ENCODE results near the gene EFEMP2. TPM values are rescaled to one million over a fixed set of nuclear protein-coding genes. Genes with fewer than 3 reads are reported as not detected.
A peak's percentile ranks its signal among the peaks of the same experiment; 100 is the strongest.
"Not testable (repeated sequence)": the region's sequence is repeated elsewhere in the genome, so short reads cannot be mapped to it uniquely, and the experiment has no call there.

EFEMP2 gene
- total RNA-seq, 3 donors from 2014 or later: 34.5 to 75.0 (median 57.0) TPM

GRCh38 chr11:65896034-65896999, 23.7 kb upstream of the EFEMP2 start:
- Histone ChIP-seq H3K4me1 (peaks cover 11 to 17% of the 10 kb centered on the region in 2 donors), H3K36me3 (no peaks in the 10 kb centered on the region), H3K4me3 (no peak overlapping the region), H3K9me3 (no peaks in the 10 kb centered on the region), H3K27me3 (peaks cover 0 to 8% of the 10 kb centered on the region in 2 donors), H3K27ac (no peak overlapping the region)
- intact Hi-C loops (cut with DNase I; ENCODE audit: low total_unique reads): no loop called here
- no peak for TF ChIP-seq POLR2A (IDR thresholded peaks at IDR 0.05)
- no peak for TF ChIP-seq POLR2AphosphoS5 (IDR thresholded peaks at IDR 0.05)
- no peak for TF ChIP-seq CTCF (IDR thresholded peaks at IDR 0.05)
- DNase-seq (ENCODE audit: low spot score in 2 of 2): no peak

- Histone ChIP-seq H3K36me3 (no peaks in the 10 kb centered on the region), H3K27ac (no peak overlapping the region), H3K4me1 (peaks cover 12 to 22% of the 10 kb centered on the region in 2 donors), H3K27me3 (peaks cover 0 to 8% of the 10 kb centered on the region in 2 donors), H3K4me3 (no peak overlapping the region), H3K9me3 (no peaks in the 10 kb centered on the region)
- TF ChIP-seq POLR2A (IDR thresholded peaks at IDR 0.05): no peak
- TF ChIP-seq CTCF (IDR thresholded peaks at IDR 0.05): no peak
- no peak for TF ChIP-seq POLR2AphosphoS5 (IDR thresholded peaks at IDR 0.05)
- intact Hi-C loops (cut with DNase I; ENCODE audit: low total_unique reads): no loop called here
- no peak for DNase-seq (ENCODE audit: low spot score in 2 of 2)
Observed at GRCh38 chr11:65895482-65895981, 22.9 kb upstream of the EFEMP2 start.

- no peak for DNase-seq (ENCODE audit: low spot score in 2 of 2)
- Histone ChIP-seq H3K9me3 (no peaks in the 10 kb centered on the region), H3K27ac (peak overlapping the region; percentile 64 to 99), H3K4me1 (peaks cover 12 to 20% of the 10 kb centered on the region in 2 donors), H3K4me3 (peak overlapping the region in 2 of 3 donors; percentile 3 to 92), H3K36me3 (no peaks in the 10 kb centered on the region), H3K27me3 (peaks cover 0 to under 1% of the 10 kb centered on the region in 2 donors)
- TF ChIP-seq CTCF (IDR thresholded peaks at IDR 0.05) (no peak), POLR2A (IDR thresholded peaks at IDR 0.05) (no peak), POLR2AphosphoS5 (IDR thresholded peaks at IDR 0.05) (no peak)
- intact Hi-C loops (cut with DNase I; ENCODE audit: low total_unique reads): no loop called here
Observed at GRCh38 chr11:65894034-65894591, 21.5 kb upstream of the EFEMP2 start.

GRCh38 chr11:65892661-65893317, 20.2 kb upstream of the EFEMP2 start:
- Histone ChIP-seq H3K36me3 (no peaks in the 10 kb centered on the region), H3K4me3 (peak overlapping the region in 1 of 3 donors; percentile 92), H3K9me3 (no peaks in the 10 kb centered on the region), H3K27me3 (no peaks in the 10 kb centered on the region), H3K27ac (peak overlapping the region in 1 of 2 donors; percentile 99), H3K4me1 (peaks cover 14 to 21% of the 10 kb centered on the region in 2 donors)
- intact Hi-C loops (cut with DNase I; ENCODE audit: low total_unique reads): no loop called here
- DNase-seq (ENCODE audit: low spot score in 2 of 2): no peak
- TF ChIP-seq CTCF (IDR thresholded peaks at IDR 0.05): no peak
- TF ChIP-seq POLR2AphosphoS5 (IDR thresholded peaks at IDR 0.05): no peak
- no peak for TF ChIP-seq POLR2A (IDR thresholded peaks at IDR 0.05)

- Histone ChIP-seq H3K4me1 (peaks cover 21 to 25% of the 10 kb centered on the region in 2 donors), H3K4me3 (peak overlapping the region; percentile 67 to 92 (median 81)), H3K27ac (peak overlapping the region; percentile 94 to 99)
- H3K36me3 ChIP-seq; DNase-seq (ENCODE audit: low spot score in 2 of 2); H3K27me3 ChIP-seq; intact Hi-C loops (cut with DNase I; ENCODE audit: low total_unique reads); H3K9me3 ChIP-seq: not testable (repeated sequence)
Observed at GRCh38 chr11:65892137-65892540, 19.5 kb upstream of the EFEMP2 start.
